Transverse colon (tissue), 4 donors: ENCODE results near the gene NAT10. TPM values are rescaled to one million over a fixed set of nuclear protein-coding genes. Genes with fewer than 3 reads are reported as not detected.
"Not testable (repeated sequence)": the region's sequence is repeated elsewhere in the genome, so short reads cannot be mapped to it uniquely, and the experiment has no call there.

Experiments
- DNase-seq: peaks from one replicate; pipeline ENCODE4 v3.0.0-alpha.2; 2019
- H3K27ac ChIP-seq, 4 donors: fragments of 200-600 bp; sonication (generic); 2 replicates each; pipeline ENCODE4 v1.5.1; 2016 to 2018; ENCODE audit warnings: inconsistent platforms in 4 of 4
- H3K27me3 ChIP-seq: fragments of 200-600 bp; sonication (generic); 2 replicates; pipeline ENCODE4 v1.5.1; 2017; ENCODE audit warnings: inconsistent platforms
- H3K36me3 ChIP-seq, 4 donors: fragments of 200-600 bp; sonication (generic); 2 replicates each; pipeline ENCODE4 v1.5.1; 2017 to 2019; ENCODE audit warnings: inconsistent platforms in 4 of 4
- H3K4me1 ChIP-seq, 4 donors: fragments of 200-600 bp; sonication (generic); 2 replicates each; pipeline ENCODE4 v1.5.1; 2017 to 2020; ENCODE audit warnings: inconsistent platforms in 4 of 4
- H3K4me3 ChIP-seq, 4 donors: fragments of 200-600 bp; sonication (generic); 1 replicate in 1 of 4; 2 replicates in 3 of 4; pipeline versions ENCODE4 v1.5.1 to v1.6.1; 2017 to 2019; ENCODE audit warnings: inconsistent platforms in 4 of 4
- H3K9me3 ChIP-seq, 2 donors: fragments of 200-600 bp; sonication (generic); 2 replicates each; pipeline ENCODE4 v1.5.1; 2017 to 2019; ENCODE audit warnings: inconsistent platforms in 2 of 2
- EP300 ChIP-seq: sonication (generic); formaldehyde crosslinking; IDR thresholded peaks from one replicate; pipeline ENCODE4 v1.6.1; 2017; ENCODE audit warnings: antibody characterized with exemption, low read depth
- POLR2A ChIP-seq: fragments of 450-650 bp; IDR thresholded peaks from one replicate; pipeline ENCODE4 v1.6.1; 2016; ENCODE audit warnings: antibody characterized with exemption, mild to moderate bottlenecking, moderate library complexity
- POLR2AphosphoS5 ChIP-seq, 3 donors: sonication (generic); formaldehyde crosslinking; IDR thresholded peaks; one replicate each; pipeline ENCODE4 v1.6.1; 2016; ENCODE audit warnings: antibody characterized with exemption in 3 of 3
- WGBS, 2 donors: methylation state at CpG; one replicate each; pipeline ENCODE4 v1.1.5; 2018; ENCODE audit warnings: low coverage in 1 of 2; 5-methylcytosine and 5-hydroxymethylcytosine counted together
- in situ Hi-C, 4 donors: fragments of 200-750 bp; cut with MboI; loops; one replicate each; pipeline versions ENCODE4 v1.15.0 to v1.15.1; 2017; ENCODE audit warnings: low sequenced_read_pairs in 3 of 4, low pct_ligation_motif_present in 1 of 4, low pct_unique_long_range_greater_than_20kb in 1 of 4
- intact Hi-C: fragments of 100-400 bp; cut with DNase I; formaldehyde crosslinking; loops from one replicate; pipeline ENCODE4 v1.15.1; 2023; ENCODE audit warnings: low total_unique reads
- total RNA-seq, 4 donors: library from RNA; depleted of rRNA; stranded (reverse); fragments of >200 nt; gene quantifications; one replicate each; pipeline ENCODE4 v1.1.0, GENCODE V29; 2016
- TF ChIP-seq, protein P1 (sequence below), 5 experiments: fragments of 200-600 bp in 3 of 5; fragments of 450-650 bp in 2 of 5; sonication (generic) in 3 of 5; IDR thresholded peaks; 1 replicate in 2 of 5; 2 replicates in 3 of 5; pipeline ENCODE4 v1.5.1; 2016 to 2017; ENCODE audit warnings: antibody characterized with exemption in 5 of 5, inconsistent platforms in 3 of 5, mild to moderate bottlenecking in 2 of 5, moderate library complexity in 1 of 5

The NAT10 gene
- total RNA-seq, 4 donors from 2014 or later, result 16.0 to 40.6 (median 26.9) TPM

DNA sequence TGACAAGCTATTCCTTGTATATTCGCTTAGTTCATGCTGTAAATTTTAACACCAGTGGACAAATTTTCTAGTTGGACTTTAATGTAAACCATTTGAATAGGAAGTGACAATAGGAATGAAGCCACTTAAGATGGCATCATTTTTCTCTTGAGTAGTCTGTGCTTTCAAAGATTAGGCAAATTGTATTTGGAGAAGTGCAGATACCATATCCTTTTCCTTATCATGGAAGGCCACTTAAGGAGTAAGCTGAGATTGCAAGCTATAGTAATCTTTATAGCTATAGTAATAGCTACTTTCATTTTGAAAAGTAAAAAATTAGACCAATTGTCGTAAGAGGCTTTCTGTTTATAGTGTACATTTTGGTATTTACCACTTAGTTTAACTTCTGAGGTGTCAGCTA is 41.1 kb upstream of the NAT10 start:
- WGBS, 2 donors, result 72 to 81% methylated on average over 2 of the region's 2 CpGs
- DNase-seq, result no peak
- H3K27ac ChIP-seq, result no peak overlapping the region
- in situ Hi-C loops (no loop called here), intact Hi-C loops (no loop called here)
- peaks cover 13 to 80% (median 35%) of the 10 kb centered on the region in 4 donors for H3K4me1 ChIP-seq
- TF ChIP-seq, protein P1, sequence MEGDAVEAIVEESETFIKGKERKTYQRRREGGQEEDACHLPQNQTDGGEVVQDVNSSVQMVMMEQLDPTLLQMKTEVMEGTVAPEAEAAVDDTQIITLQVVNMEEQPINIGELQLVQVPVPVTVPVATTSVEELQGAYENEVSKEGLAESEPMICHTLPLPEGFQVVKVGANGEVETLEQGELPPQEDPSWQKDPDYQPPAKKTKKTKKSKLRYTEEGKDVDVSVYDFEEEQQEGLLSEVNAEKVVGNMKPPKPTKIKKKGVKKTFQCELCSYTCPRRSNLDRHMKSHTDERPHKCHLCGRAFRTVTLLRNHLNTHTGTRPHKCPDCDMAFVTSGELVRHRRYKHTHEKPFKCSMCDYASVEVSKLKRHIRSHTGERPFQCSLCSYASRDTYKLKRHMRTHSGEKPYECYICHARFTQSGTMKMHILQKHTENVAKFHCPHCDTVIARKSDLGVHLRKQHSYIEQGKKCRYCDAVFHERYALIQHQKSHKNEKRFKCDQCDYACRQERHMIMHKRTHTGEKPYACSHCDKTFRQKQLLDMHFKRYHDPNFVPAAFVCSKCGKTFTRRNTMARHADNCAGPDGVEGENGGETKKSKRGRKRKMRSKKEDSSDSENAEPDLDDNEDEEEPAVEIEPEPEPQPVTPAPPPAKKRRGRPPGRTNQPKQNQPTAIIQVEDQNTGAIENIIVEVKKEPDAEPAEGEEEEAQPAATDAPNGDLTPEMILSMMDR (IDR thresholded peaks at IDR 0.05), result no peak
- no peak for TF ChIP-seq POLR2A
- TF ChIP-seq EP300, result no peak
- no peak for TF ChIP-seq POLR2AphosphoS5 (IDR thresholded peaks at IDR 0.05)
- H3K36me3 ChIP-seq, result peaks cover 0 to 9% (median 0%) of the 10 kb centered on the region in 4 donors
- H3K9me3 ChIP-seq, result no peaks in the 10 kb centered on the region
- no peaks in the 10 kb centered on the region for H3K27me3 ChIP-seq
- H3K4me3 ChIP-seq, result no peak overlapping the region

DNA sequence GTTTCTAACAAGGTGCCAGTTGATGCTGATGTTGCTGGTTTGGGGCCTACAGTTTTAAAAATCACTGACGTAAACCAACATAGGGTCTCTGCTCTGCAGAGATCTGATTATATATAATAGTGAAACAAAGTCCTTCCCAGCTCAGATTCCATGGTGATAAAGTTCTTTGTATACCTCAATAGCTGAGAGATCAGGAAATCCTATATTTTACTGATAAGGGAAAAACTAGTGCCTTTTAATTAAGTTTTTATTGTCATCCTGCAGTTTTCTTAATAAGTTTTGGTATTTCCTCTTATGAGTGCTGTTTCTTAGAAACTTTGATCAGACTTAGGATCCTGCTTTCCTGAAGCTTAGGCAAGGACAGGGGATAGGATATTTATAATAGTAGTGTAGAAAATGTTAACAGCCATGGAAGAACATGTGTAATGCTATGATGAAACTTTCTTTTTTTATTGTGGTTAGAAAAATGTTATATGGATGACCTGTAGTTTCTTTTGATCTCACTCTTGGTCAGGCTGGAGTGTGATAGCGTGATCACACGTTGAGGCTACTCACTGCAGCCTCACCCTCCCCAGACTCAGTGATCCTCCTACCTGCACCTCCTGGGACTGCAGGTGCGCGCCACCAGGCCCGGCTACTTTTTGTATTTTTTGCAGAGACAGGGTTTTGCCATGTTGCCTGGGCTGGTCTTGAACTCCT is 39.8 kb upstream of the NAT10 start:
- in situ Hi-C loops (no loop called here), intact Hi-C loops (loop anchor here (5.0 kb wide), 1 partner anchor 198 kb away; no protein-coding TSS in a partner anchor)
- Histone ChIP-seq H3K27me3 (no peaks in the 10 kb centered on the region), H3K9me3 (no peaks in the 10 kb centered on the region), H3K4me3 (no peak overlapping the region), H3K27ac (no peak overlapping the region), H3K4me1 (peaks cover 13 to 79% (median 33%) of the 10 kb centered on the region in 4 donors), H3K36me3 (peaks cover 0 to 9% (median 0%) of the 10 kb centered on the region in 4 donors)
- WGBS, 2 donors, result 78 to 92% methylated on average over 6 of the region's 6 CpGs
- no peak for DNase-seq
- TF ChIP-seq POLR2AphosphoS5 (IDR thresholded peaks at IDR 0.05) (no peak), POLR2A (no peak), EP300 (no peak)
- TF ChIP-seq, protein P1 (IDR thresholded peaks at IDR 0.05), result no peak

- DNase-seq, H3K9me3 ChIP-seq, H3K4me3 ChIP-seq, in situ Hi-C loops, H3K36me3 ChIP-seq, H3K27me3 ChIP-seq, H3K27ac ChIP-seq: not testable (repeated sequence)
- 86% methylated on average over 8 of the region's 8 CpGs; no CpG with 5 or more reads in 1 of the 2 donors for WGBS, 2 donors
- intact Hi-C loops, result loop anchor here (5.0 kb wide), 1 partner anchor 199 kb away; no protein-coding TSS in a partner anchor
- H3K4me1 ChIP-seq, result peaks cover 13 to 75% (median 38%) of the 10 kb centered on the region in 4 donors
Observed at GRCh38 chr11:34066766-34067165, 38.7 kb upstream of the NAT10 start.

DNA sequence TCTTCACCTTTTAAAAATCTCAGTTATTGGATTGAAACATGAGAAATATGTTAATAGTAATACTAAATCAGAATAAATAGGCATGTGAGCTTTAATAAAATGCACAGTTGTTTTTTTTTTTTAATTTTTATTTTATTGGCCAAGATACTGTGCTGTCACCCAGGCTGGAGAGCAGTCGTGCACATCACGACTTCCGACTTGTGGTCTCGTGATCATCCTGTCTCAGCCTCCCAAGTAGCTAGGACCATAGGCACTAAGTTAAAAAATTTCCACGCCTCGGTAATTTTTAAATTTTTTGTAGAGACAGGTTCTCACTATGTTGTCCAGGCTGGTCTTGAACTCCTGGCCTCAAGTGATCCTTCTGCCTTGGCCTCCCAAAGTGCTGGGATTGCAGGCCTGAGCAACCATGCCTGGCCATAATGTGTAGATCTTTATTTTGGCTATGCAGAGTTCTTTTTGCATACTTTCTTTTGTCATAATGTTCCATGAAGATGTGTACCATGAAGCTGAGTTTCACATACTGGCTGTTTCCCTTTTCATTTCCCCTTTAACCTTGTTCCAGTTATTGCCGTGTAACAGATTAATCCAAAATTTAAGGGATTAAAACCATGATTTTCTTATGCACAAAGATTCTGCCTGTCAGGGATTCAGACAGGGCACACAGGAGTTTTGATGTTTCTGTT is 37.9 kb upstream of the NAT10 start:
- DNase-seq, result no peak
- in situ Hi-C loops (no loop called here), intact Hi-C loops (loop anchor here (5.0 kb wide), 1 partner anchor 200 kb away; no protein-coding TSS in a partner anchor)
- no peak overlapping the region for H3K27ac ChIP-seq
- no peaks in the 10 kb centered on the region for H3K27me3 ChIP-seq
- H3K4me3 ChIP-seq, result no peak overlapping the region
- peaks cover 0 to 10% (median 0%) of the 10 kb centered on the region in 4 donors for H3K36me3 ChIP-seq
- peaks cover 13 to 67% (median 37%) of the 10 kb centered on the region in 4 donors for H3K4me1 ChIP-seq
- TF ChIP-seq, protein P1 (IDR thresholded peaks at IDR 0.05), result no peak
- TF ChIP-seq POLR2AphosphoS5 (IDR thresholded peaks at IDR 0.05) (no peak), EP300 (no peak), POLR2A (no peak)
- WGBS, 2 donors, result 72 to 79% methylated on average over 6 to 7 of the region's 7 CpGs
- no peaks in the 10 kb centered on the region for H3K9me3 ChIP-seq
